Sigmoid colon (tissue), 7 donors: ENCODE results near the gene MTSS2. TPM values are rescaled to one million over a fixed set of nuclear protein-coding genes. Genes with fewer than 3 reads are reported as not detected.
A peak's percentile ranks its signal among the peaks of the same experiment; 100 is the strongest.

Experiments used
- DNase-seq: peaks from one replicate; pipeline ENCODE4 v3.0.0-alpha.2; 2019
- H3K27ac ChIP-seq, 4 donors: fragments of 200-600 bp; sonication (generic); one replicate each; pipeline ENCODE4 v1.5.1; 2016 to 2019; ENCODE audit warnings: mild to moderate bottlenecking in 1 of 4
- H3K27me3 ChIP-seq, 3 donors: fragments of 200-600 bp; sonication (generic); one replicate each; pipeline ENCODE4 v1.5.1; 2019; ENCODE audit warnings: mild to moderate bottlenecking in 1 of 3
- H3K36me3 ChIP-seq, 4 donors: fragments of 200-600 bp; sonication (generic); one replicate each; pipeline ENCODE4 v1.5.1; 2016 to 2019
- H3K4me1 ChIP-seq, 4 donors: fragments of 200-600 bp; sonication (generic); one replicate each; pipeline ENCODE4 v1.5.1; 2017 to 2019
- H3K4me3 ChIP-seq, 4 donors: fragments of 200-600 bp; sonication (generic); one replicate each; pipeline ENCODE4 v1.5.1; 2017 to 2019; ENCODE audit warnings: mild to moderate bottlenecking in 2 of 4, moderate library complexity in 1 of 4
- H3K9me3 ChIP-seq, 4 donors: fragments of 200-600 bp in 3 of 4; sonication (generic) in 3 of 4; one replicate each; pipeline versions ENCODE4 v1.5.1 to v1.6.1; 2013 to 2019
- CTCF ChIP-seq, 4 experiments: fragments of 450-650 bp in 3 of 4; fragments of 200-600 bp in 1 of 4; IDR thresholded peaks; one replicate each; pipeline ENCODE4 v1.5.1; 2016 to 2019; ENCODE audit warnings: antibody characterized with exemption in 4 of 4, mild to moderate bottlenecking in 3 of 4, moderate library complexity in 2 of 4
- EP300 ChIP-seq, 4 donors: sonication (generic); formaldehyde crosslinking; IDR thresholded peaks; one replicate each; pipeline ENCODE4 v1.6.1; 2017; ENCODE audit warnings: antibody characterized with exemption in 4 of 4
- POLR2A ChIP-seq, 2 donors: fragments of 450-650 bp; IDR thresholded peaks; one replicate each; pipeline ENCODE4 v1.6.1; 2016; ENCODE audit warnings: antibody characterized with exemption in 2 of 2, mild to moderate bottlenecking in 2 of 2, moderate library complexity in 2 of 2
- POLR2AphosphoS5 ChIP-seq, 4 donors: sonication (generic); formaldehyde crosslinking; IDR thresholded peaks; one replicate each; pipeline ENCODE4 v1.6.1; 2017; ENCODE audit warnings: antibody characterized with exemption in 4 of 4
- WGBS, 2 donors: extraction: QIAGEN DNeasy Blood & Tissue Kit; methylation state at CpG; one replicate each; pipeline ENCODE4 v1.1.7; 2013; 5-methylcytosine and 5-hydroxymethylcytosine counted together
- intact Hi-C: fragments of 100-400 bp; cut with DNase I; formaldehyde crosslinking; loops from one replicate; pipeline ENCODE4 v1.15.1; 2023
- polyA plus RNA-seq, 3 donors: library from polyadenylated mRNA; stranded (reverse); fragments of 200-250 nt; gene quantifications; one replicate each; pipeline ENCODE4 v1.2.3, GENCODE V29; 2013
- total RNA-seq, 4 donors: library from RNA; depleted of rRNA; stranded (reverse); fragments of >200 nt; gene quantifications; one replicate each; pipeline ENCODE4 v1.1.0, GENCODE V29; 2016
- donor health status: healthy with polysubstance abuse.
- donor health status: Bipolar disorder and iron deficiency.
- donor health status: healthy.

The MTSS2 gene
- total and polyA plus RNA-seq, 7 donors: 5.4 to 100.0 (median 36.4) TPM

GRCh38 chr16:70712359-70712758 is 26.5 kb upstream of the MTSS2 start:
- intact Hi-C loops: no loop called here
- peaks cover 0 to 99% (median 96%) of the 10 kb centered on the region in 4 donors for H3K4me1 ChIP-seq
- H3K9me3 ChIP-seq: no peaks in the 10 kb centered on the region
- H3K27me3 ChIP-seq: no peaks in the 10 kb centered on the region
- 92 to 95% methylated on average over 11 of the region's 11 CpGs for WGBS, 2 donors
- no peak for DNase-seq
- H3K27ac ChIP-seq: peak overlapping the region in 3 of 4 donors; percentile 96 to 99 (median 99)
- H3K4me3 ChIP-seq: no peak overlapping the region
- no peak for TF ChIP-seq POLR2AphosphoS5 (IDR thresholded peaks at IDR 0.05)
- no peak for TF ChIP-seq POLR2A (IDR thresholded peaks at IDR 0.05)
- TF ChIP-seq EP300 (IDR thresholded peaks at IDR 0.05): no peak
- TF ChIP-seq CTCF (IDR thresholded peaks at IDR 0.05): no peak
- H3K36me3 ChIP-seq: no peaks in the 10 kb centered on the region

- Histone ChIP-seq H3K36me3 (no peaks in the 10 kb centered on the region), H3K4me1 (peaks cover 0 to 99% (median 98%) of the 10 kb centered on the region in 4 donors), H3K27ac (peak overlapping the region in 3 of 4 donors; percentile 96 to 99 (median 99)), H3K27me3 (no peaks in the 10 kb centered on the region), H3K9me3 (no peaks in the 10 kb centered on the region), H3K4me3 (no peak overlapping the region)
- TF ChIP-seq POLR2AphosphoS5 (IDR thresholded peaks at IDR 0.05): no peak
- WGBS, 2 donors: 91 to 92% methylated on average over 14 of the region's 14 CpGs
- intact Hi-C loops: loop anchor here (2.0 kb wide), 1 partner anchor 23 kb away; no protein-coding TSS in a partner anchor
- DNase-seq: no peak
These were observed 25.6 kb upstream of the MTSS2 start for GRCh38 chr16:70711211-70712031.

- H3K27me3 ChIP-seq: no peaks in the 10 kb centered on the region
These were observed 24.8 kb upstream of the MTSS2 start for GRCh38 chr16:70710422-70711210.

GRCh38 chr16:70709942-70710341 is 24.1 kb upstream of the MTSS2 start:
- Histone ChIP-seq H3K9me3 (no peaks in the 10 kb centered on the region), H3K27ac (peak overlapping the region; percentile 53 to 99 (median 98)), H3K4me3 (no peak overlapping the region), H3K36me3 (no peaks in the 10 kb centered on the region), H3K27me3 (no peaks in the 10 kb centered on the region), H3K4me1 (peaks cover 0 to 99% (median 98%) of the 10 kb centered on the region in 4 donors)
- TF ChIP-seq POLR2A (IDR thresholded peaks at IDR 0.05): no peak
- TF ChIP-seq CTCF (IDR thresholded peaks at IDR 0.05): no peak
- no peak for TF ChIP-seq POLR2AphosphoS5 (IDR thresholded peaks at IDR 0.05)
- TF ChIP-seq EP300 (IDR thresholded peaks at IDR 0.05): no peak
- intact Hi-C loops: loop anchor here (2.0 kb wide), 1 partner anchor 21 kb away; no protein-coding TSS in a partner anchor
- WGBS, 2 donors: 63 to 84% methylated on average over 7 of the region's 7 CpGs
- DNase-seq: no peak

More at GRCh38 chr16:70710422-70711210, 24.8 kb upstream of the MTSS2 start:
- TF ChIP-seq POLR2AphosphoS5 (IDR thresholded peaks at IDR 0.05) (no peak), EP300 (IDR thresholded peaks at IDR 0.05) (no peak), CTCF (IDR thresholded peaks at IDR 0.05) (no peak), POLR2A (IDR thresholded peaks at IDR 0.05) (no peak)
- H3K4me3 ChIP-seq: no peak overlapping the region
- H3K36me3 ChIP-seq: no peaks in the 10 kb centered on the region
- H3K27ac ChIP-seq: peak overlapping the region in 3 of 4 donors; percentile 96 to 99 (median 99)
- no peaks in the 10 kb centered on the region for H3K9me3 ChIP-seq
- no peak for DNase-seq
- 94% methylated on average over 31 of the region's 31 CpGs for WGBS, 2 donors
- peaks cover 0 to 99% (median 98%) of the 10 kb centered on the region in 4 donors for H3K4me1 ChIP-seq
- intact Hi-C loops: loop anchor here (2.0 kb wide), 1 partner anchor 22 kb away; no protein-coding TSS in a partner anchor

GRCh38 chr16:70709457-70709856 is 23.6 kb upstream of the MTSS2 start:
- peak overlapping the region; percentile 53 to 99 (median 98) for H3K27ac ChIP-seq

More at GRCh38 chr16:70709457-70709856, 23.6 kb upstream of the MTSS2 start:
- DNase-seq: no peak
- intact Hi-C loops: no loop called here
- Histone ChIP-seq H3K9me3 (no peaks in the 10 kb centered on the region), H3K27me3 (no peaks in the 10 kb centered on the region), H3K4me3 (no peak overlapping the region), H3K4me1 (peaks cover 0 to 99% (median 98%) of the 10 kb centered on the region in 4 donors), H3K36me3 (no peaks in the 10 kb centered on the region)
- 93 to 97% methylated on average over 5 of the region's 5 CpGs for WGBS, 2 donors
- TF ChIP-seq POLR2AphosphoS5 (IDR thresholded peaks at IDR 0.05): no peak
- no peak for TF ChIP-seq EP300 (IDR thresholded peaks at IDR 0.05)
- TF ChIP-seq CTCF (IDR thresholded peaks at IDR 0.05): no peak
- no peak for TF ChIP-seq POLR2A (IDR thresholded peaks at IDR 0.05)
